Measurements from ENCODE around the gene TRPC4AP. TPM values are rescaled to one million over a fixed set of nuclear protein-coding genes. Genes with fewer than 3 reads are reported as not detected.
A peak's percentile ranks its signal among the peaks of the same experiment; 100 is the strongest.
"Not testable (repeated sequence)": the region's sequence is repeated elsewhere in the genome, so short reads cannot be mapped to it uniquely, and the experiment has no call there.

Gene TRPC4AP
- total RNA-seq, 1 experiment from 2014 or later = 49.5 TPM

GRCh38 chr20:35104685-35105295 lies 12.2 kb upstream of the TRPC4AP start:
- no peak for DNase-seq (ENCODE audit: extremely low read depth, low read depth)

- no peak for DNase-seq (ENCODE audit: extremely low read depth, low read depth)
Observed at GRCh38 chr20:35101620-35102019, 9.0 kb upstream of the TRPC4AP start.

GRCh38 chr20:35093267-35093884 lies 769 bp upstream of the TRPC4AP start:
- DNase-seq (ENCODE audit: extremely low read depth, low read depth) = peak; percentile 36

- DNase-seq (ENCODE audit: extremely low read depth, low read depth) = no peak
Observed at GRCh38 chr20:35091816-35092523, 637 bp downstream of the TRPC4AP start.

GRCh38 chr20:35088231-35089145 lies 4.1 kb downstream of the TRPC4AP start:
- DNase-seq (ENCODE audit: extremely low read depth, low read depth) = no peak

- no peak for DNase-seq (ENCODE audit: extremely low read depth, low read depth)
Observed at GRCh38 chr20:35087791-35088190, 4.8 kb downstream of the TRPC4AP start.

- no peak for DNase-seq (ENCODE audit: extremely low read depth, low read depth)
Observed at GRCh38 chr20:35087355-35087754, 5.3 kb downstream of the TRPC4AP start.

GRCh38 chr20:35085477-35086225 lies 7.0 kb downstream of the TRPC4AP start:
- no peak for DNase-seq (ENCODE audit: extremely low read depth, low read depth)

GRCh38 chr20:35084998-35085397 lies 7.6 kb downstream of the TRPC4AP start:
- DNase-seq (ENCODE audit: extremely low read depth, low read depth) = no peak

GRCh38 chr20:35080348-35080642 lies 12.3 kb downstream of the TRPC4AP start:
- DNase-seq (ENCODE audit: extremely low read depth, low read depth) = not testable (repeated sequence)

- DNase-seq (ENCODE audit: extremely low read depth, low read depth) = no peak
Observed at GRCh38 chr20:35079472-35080347, 12.9 kb downstream of the TRPC4AP start.

GRCh38 chr20:35077872-35078271 lies 14.7 kb downstream of the TRPC4AP start:
- no peak for DNase-seq (ENCODE audit: extremely low read depth, low read depth)

GRCh38 chr20:35077341-35077740 lies 15.3 kb downstream of the TRPC4AP start:
- no peak for DNase-seq (ENCODE audit: extremely low read depth, low read depth)

GRCh38 chr20:35071436-35072153 lies 21.0 kb downstream of the TRPC4AP start:
- DNase-seq (ENCODE audit: extremely low read depth, low read depth) = not testable (repeated sequence)

- no peak for DNase-seq (ENCODE audit: extremely low read depth, low read depth)
Observed at GRCh38 chr20:35066194-35066593, 26.4 kb downstream of the TRPC4AP start.

GRCh38 chr20:35065181-35065580 lies 27.4 kb downstream of the TRPC4AP start:
- DNase-seq (ENCODE audit: extremely low read depth, low read depth) = no peak

- no peak for DNase-seq (ENCODE audit: extremely low read depth, low read depth)
Observed at GRCh38 chr20:35063168-35063567, 29.4 kb downstream of the TRPC4AP start.

- no peak for DNase-seq (ENCODE audit: extremely low read depth, low read depth)
Observed at GRCh38 chr20:35062478-35062877, 30.1 kb downstream of the TRPC4AP start.

- DNase-seq (ENCODE audit: extremely low read depth, low read depth) = no peak
Observed at GRCh38 chr20:35060168-35060567, 32.4 kb downstream of the TRPC4AP start.
